ENCODE results near the gene SAE1.

The SAE1 gene

DNA sequence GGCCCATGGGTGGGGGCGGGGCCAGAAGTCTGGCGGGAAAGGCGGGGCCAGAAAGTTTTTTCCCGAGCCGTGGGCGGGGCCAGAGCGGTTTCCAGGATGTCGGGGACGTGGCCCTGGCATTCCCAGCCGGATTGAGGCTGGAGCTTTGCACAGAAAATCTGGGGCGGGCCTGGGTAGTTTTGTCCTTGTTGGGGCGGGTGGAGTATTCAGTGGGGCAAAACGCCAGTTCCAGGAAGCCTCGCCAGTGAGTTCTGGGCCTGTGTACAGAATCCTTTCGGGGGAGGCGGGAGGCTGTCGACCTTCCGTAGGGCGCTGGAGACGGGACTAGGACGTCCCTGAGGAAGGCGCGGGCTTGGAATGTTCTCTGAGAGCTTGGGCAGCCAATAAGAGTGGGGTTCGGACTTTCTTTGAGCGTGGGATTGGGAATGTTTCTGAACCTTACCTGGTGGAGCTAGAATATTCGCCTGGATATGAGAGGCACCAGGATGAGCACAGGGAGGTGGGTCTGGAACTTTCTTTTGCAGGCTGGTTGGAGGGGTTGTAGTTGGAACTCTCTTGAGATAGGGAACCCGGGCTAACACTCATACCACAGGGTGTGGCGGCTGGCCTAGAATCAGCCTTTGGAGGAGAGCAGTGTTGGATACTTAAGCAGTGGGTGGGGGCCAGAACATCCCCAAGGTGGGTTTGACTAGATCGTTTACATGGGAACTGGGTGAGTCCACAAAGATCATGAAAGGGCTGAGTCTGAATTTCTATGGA lies 127.0 kb downstream of the SAE1 start:
- peaks cover 41% of the 10 kb centered on the region for H3K36me3 ChIP-seq (ENCODE audit: control insufficient read depth, insufficient read depth, low read length)
- 4 to 7% methylated on average over 25 to 29 of the region's 29 CpGs for WGBS, 2 experiments (ENCODE audit: insufficient coverage in 2 of 2)
- peaks cover 26% of the 10 kb centered on the region for H3K4me1 ChIP-seq (ENCODE audit: control insufficient read depth, insufficient read depth, low read length, poor library complexity, severe bottlenecking)
- no peaks in the 10 kb centered on the region for H3K9me3 ChIP-seq (ENCODE audit: control insufficient read depth, low read length)
- peak overlapping the region; percentile 97 for H3K27ac ChIP-seq (ENCODE audit: low read depth, low read length, severe bottlenecking)
- H3K4me3 ChIP-seq (ENCODE audit: extremely low read depth, insufficient read depth, low read length, poor library complexity, severe bottlenecking): peak overlapping the region; percentile 58

GRCh38 chr19:47258434-47258833 lies 127.8 kb downstream of the SAE1 start:
- 80 to 98% methylated on average over 3 to 9 of the region's 9 CpGs for WGBS, 2 experiments (ENCODE audit: insufficient coverage in 2 of 2)
- Histone ChIP-seq H3K4me3 (ENCODE audit: extremely low read depth, insufficient read depth, low read length, poor library complexity, severe bottlenecking) (peak overlapping the region; percentile 58), H3K27ac (ENCODE audit: low read depth, low read length, severe bottlenecking) (peak overlapping the region; percentile 97), H3K36me3 (ENCODE audit: control insufficient read depth, insufficient read depth, low read length) (peaks cover 48% of the 10 kb centered on the region), H3K4me1 (ENCODE audit: control insufficient read depth, insufficient read depth, low read length, poor library complexity, severe bottlenecking) (peaks cover 25% of the 10 kb centered on the region), H3K9me3 (ENCODE audit: control insufficient read depth, low read length) (no peaks in the 10 kb centered on the region)

- Histone ChIP-seq H3K4me3 (ENCODE audit: extremely low read depth, insufficient read depth, low read length, poor library complexity, severe bottlenecking) (no peak overlapping the region), H3K36me3 (ENCODE audit: control insufficient read depth, insufficient read depth, low read length) (peaks cover 51% of the 10 kb centered on the region), H3K27ac (ENCODE audit: low read depth, low read length, severe bottlenecking) (no peak overlapping the region), H3K4me1 (ENCODE audit: control insufficient read depth, insufficient read depth, low read length, poor library complexity, severe bottlenecking) (peaks cover 19% of the 10 kb centered on the region), H3K9me3 (ENCODE audit: control insufficient read depth, low read length) (no peaks in the 10 kb centered on the region)
- 91 to 96% methylated on average over 5 to 6 of the region's 6 CpGs for WGBS, 2 experiments (ENCODE audit: insufficient coverage in 2 of 2)
Observed at GRCh38 chr19:47258895-47259555, 128.4 kb downstream of the SAE1 start.
